Transverse colon (tissue), 4 donors: ENCODE results near the gene ZG16B. TPM values are rescaled to one million over a fixed set of nuclear protein-coding genes. Genes with fewer than 3 reads are reported as not detected.

Source experiments
- DNase-seq: peaks from one replicate; pipeline ENCODE4 v3.0.0-alpha.2; 2019
- H3K27ac ChIP-seq, 4 donors: fragments of 200-600 bp; sonication (generic); 2 replicates each; pipeline ENCODE4 v1.5.1; 2016 to 2018; ENCODE audit warnings: inconsistent platforms in 4 of 4
- H3K27me3 ChIP-seq: fragments of 200-600 bp; sonication (generic); 2 replicates; pipeline ENCODE4 v1.5.1; 2017; ENCODE audit warnings: inconsistent platforms
- H3K36me3 ChIP-seq, 4 donors: fragments of 200-600 bp; sonication (generic); 2 replicates each; pipeline ENCODE4 v1.5.1; 2017 to 2019; ENCODE audit warnings: inconsistent platforms in 4 of 4
- H3K4me1 ChIP-seq, 4 donors: fragments of 200-600 bp; sonication (generic); 2 replicates each; pipeline ENCODE4 v1.5.1; 2017 to 2020; ENCODE audit warnings: inconsistent platforms in 4 of 4
- H3K4me3 ChIP-seq, 4 donors: fragments of 200-600 bp; sonication (generic); 1 replicate in 1 of 4; 2 replicates in 3 of 4; pipeline versions ENCODE4 v1.5.1 to v1.6.1; 2017 to 2019; ENCODE audit warnings: inconsistent platforms in 4 of 4
- H3K9me3 ChIP-seq, 2 donors: fragments of 200-600 bp; sonication (generic); 2 replicates each; pipeline ENCODE4 v1.5.1; 2017 to 2019; ENCODE audit warnings: inconsistent platforms in 2 of 2
- CTCF ChIP-seq, 5 experiments: fragments of 200-600 bp in 3 of 5; fragments of 450-650 bp in 2 of 5; sonication (generic) in 3 of 5; IDR thresholded peaks; 1 replicate in 2 of 5; 2 replicates in 3 of 5; pipeline ENCODE4 v1.5.1; 2016 to 2017; ENCODE audit warnings: antibody characterized with exemption in 5 of 5, inconsistent platforms in 3 of 5, mild to moderate bottlenecking in 2 of 5, moderate library complexity in 1 of 5
- EP300 ChIP-seq: sonication (generic); formaldehyde crosslinking; IDR thresholded peaks from one replicate; pipeline ENCODE4 v1.6.1; 2017; ENCODE audit warnings: antibody characterized with exemption, low read depth
- POLR2A ChIP-seq: fragments of 450-650 bp; IDR thresholded peaks from one replicate; pipeline ENCODE4 v1.6.1; 2016; ENCODE audit warnings: antibody characterized with exemption, mild to moderate bottlenecking, moderate library complexity
- POLR2AphosphoS5 ChIP-seq, 3 donors: sonication (generic); formaldehyde crosslinking; IDR thresholded peaks; one replicate each; pipeline ENCODE4 v1.6.1; 2016; ENCODE audit warnings: antibody characterized with exemption in 3 of 3
- WGBS, 2 donors: methylation state at CpG; one replicate each; pipeline ENCODE4 v1.1.5; 2018; ENCODE audit warnings: low coverage in 1 of 2; 5-methylcytosine and 5-hydroxymethylcytosine counted together
- in situ Hi-C, 4 donors: fragments of 200-750 bp; cut with MboI; loops; one replicate each; pipeline versions ENCODE4 v1.15.0 to v1.15.1; 2017; ENCODE audit warnings: low sequenced_read_pairs in 3 of 4, low pct_ligation_motif_present in 1 of 4, low pct_unique_long_range_greater_than_20kb in 1 of 4
- intact Hi-C: fragments of 100-400 bp; cut with DNase I; formaldehyde crosslinking; loops from one replicate; pipeline ENCODE4 v1.15.1; 2023; ENCODE audit warnings: low total_unique reads
- total RNA-seq, 4 donors: library from RNA; depleted of rRNA; stranded (reverse); fragments of >200 nt; gene quantifications; one replicate each; pipeline ENCODE4 v1.1.0, GENCODE V29; 2016

The ZG16B gene
- total RNA-seq, 4 donors from 2014 or later, result 5.2 to 28.3 (median 15.9) TPM; not detected in 1

DNA sequence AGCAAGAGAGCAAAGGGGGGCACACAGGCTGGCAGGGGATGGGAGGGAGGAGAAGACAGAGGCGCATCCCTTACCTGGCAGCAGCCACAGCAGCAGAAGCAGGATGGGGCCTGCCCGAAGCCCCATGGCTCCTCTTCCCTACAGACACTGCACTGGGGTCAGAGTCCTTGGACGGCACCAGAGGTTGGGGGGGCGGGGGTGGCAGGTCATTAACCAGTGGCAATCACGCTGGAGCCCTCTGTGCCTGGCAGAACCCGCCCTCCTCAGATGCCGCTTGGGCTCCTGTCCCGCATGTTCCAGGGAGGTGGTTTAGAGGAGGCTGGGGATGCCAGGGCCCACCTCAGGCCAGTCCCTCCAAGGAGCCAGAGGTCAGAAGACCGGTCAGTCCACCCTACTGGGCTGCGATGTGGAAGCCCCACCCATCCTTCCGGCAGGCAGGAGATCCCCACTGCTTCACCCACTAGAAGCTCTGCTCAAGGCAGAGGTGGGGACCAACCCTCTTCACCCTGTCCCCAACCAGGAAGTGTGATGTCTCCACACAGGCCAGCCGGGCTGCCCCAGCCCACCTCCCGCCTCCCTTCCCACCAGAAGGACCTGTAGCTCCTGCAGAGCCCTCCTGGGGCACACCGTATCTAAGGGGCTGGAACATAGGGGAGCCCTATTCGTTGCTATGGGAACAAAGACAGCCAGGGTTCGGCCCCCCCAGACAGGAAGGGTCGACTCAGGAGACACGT lies 11.7 kb downstream of the ZG16B start:
- WGBS, 2 donors, result 73% methylated on average over 16 of the region's 18 CpGs; no CpG with 5 or more reads in 1 of the 2 donors
- Histone ChIP-seq H3K36me3 (no peaks in the 10 kb centered on the region), H3K27me3 (no peaks in the 10 kb centered on the region), H3K9me3 (no peaks in the 10 kb centered on the region), H3K4me1 (peaks cover 0 to 9% (median 4%) of the 10 kb centered on the region in 4 donors), H3K27ac (peak overlapping the region in 1 of 4 donors; percentile 14), H3K4me3 (peak overlapping the region in 1 of 4 donors; percentile 23)
- intact Hi-C loops, result no loop called here
- no peak for DNase-seq
- in situ Hi-C loops, result no loop called here
- TF ChIP-seq POLR2AphosphoS5 (IDR thresholded peaks at IDR 0.05) (no peak), EP300 (no peak), POLR2A (no peak), CTCF (IDR thresholded peaks at IDR 0.05) (no peak)

DNA sequence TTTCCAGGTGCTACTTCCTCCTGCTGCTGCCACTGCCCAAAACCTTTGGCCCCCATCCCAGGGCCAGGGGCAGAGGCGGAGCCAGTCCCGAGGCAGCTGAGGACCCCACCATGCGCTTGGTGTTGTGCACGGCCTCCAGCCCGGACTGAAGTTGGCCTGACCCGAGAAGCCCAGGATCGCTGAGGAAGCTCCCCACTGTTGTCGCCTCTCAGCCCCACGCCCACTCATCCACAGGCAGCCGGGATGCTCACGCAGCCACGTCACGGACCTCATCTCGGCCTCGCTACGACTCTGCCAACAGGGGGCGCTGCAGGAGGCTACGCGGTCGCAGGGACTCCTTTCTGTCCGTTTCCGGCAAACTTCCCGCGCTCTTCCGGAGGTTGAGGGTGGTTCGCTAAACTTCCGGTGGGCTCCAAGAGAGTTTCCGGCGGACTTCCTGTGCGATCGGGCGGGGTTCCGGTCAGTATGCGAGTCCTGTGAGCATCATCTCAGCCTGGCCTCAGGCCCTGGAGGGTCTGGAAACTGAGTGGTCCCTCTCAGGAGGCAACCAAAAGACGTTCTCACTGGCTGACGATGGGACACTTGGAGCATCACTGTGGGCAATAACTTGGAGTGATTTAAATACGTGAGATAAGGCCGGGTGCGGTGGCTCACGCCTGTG lies 12.4 kb downstream of the ZG16B start:
- peak; percentile 25 to 47 (median 31) for TF ChIP-seq CTCF (IDR thresholded peaks at IDR 0.05)
- no peak for TF ChIP-seq EP300
- TF ChIP-seq POLR2AphosphoS5 (IDR thresholded peaks at IDR 0.05), result no peak
- TF ChIP-seq POLR2A, result no peak
- WGBS, 2 donors, result 64% methylated on average over 13 of the region's 40 CpGs; no CpG with 5 or more reads in 1 of the 2 donors
- intact Hi-C loops (no loop called here), in situ Hi-C loops (no loop called here)
- Histone ChIP-seq H3K4me1 (peaks cover 0 to 9% (median 4%) of the 10 kb centered on the region in 4 donors), H3K27me3 (no peaks in the 10 kb centered on the region), H3K27ac (peak overlapping the region in 1 of 4 donors; percentile 14), H3K36me3 (no peaks in the 10 kb centered on the region), H3K9me3 (no peaks in the 10 kb centered on the region), H3K4me3 (peak overlapping the region in 1 of 4 donors; percentile 23)
- peak; percentile 52 for DNase-seq

GRCh38 chr16:2843526-2843925 lies 13.4 kb downstream of the ZG16B start:
- Histone ChIP-seq H3K36me3 (no peaks in the 10 kb centered on the region), H3K27me3 (peaks cover 10% of the 10 kb centered on the region), H3K9me3 (no peaks in the 10 kb centered on the region), H3K4me3 (no peak overlapping the region), H3K4me1 (peaks cover 0 to 9% (median 4%) of the 10 kb centered on the region in 4 donors), H3K27ac (no peak overlapping the region)
- in situ Hi-C loops (no loop called here), intact Hi-C loops (no loop called here)
- WGBS, 2 donors, result 67 to 86% methylated on average over 1 to 8 of the region's 8 CpGs
- no peak for DNase-seq
- TF ChIP-seq POLR2A (no peak), CTCF (IDR thresholded peaks at IDR 0.05) (no peak), EP300 (no peak), POLR2AphosphoS5 (IDR thresholded peaks at IDR 0.05) (no peak)

DNA sequence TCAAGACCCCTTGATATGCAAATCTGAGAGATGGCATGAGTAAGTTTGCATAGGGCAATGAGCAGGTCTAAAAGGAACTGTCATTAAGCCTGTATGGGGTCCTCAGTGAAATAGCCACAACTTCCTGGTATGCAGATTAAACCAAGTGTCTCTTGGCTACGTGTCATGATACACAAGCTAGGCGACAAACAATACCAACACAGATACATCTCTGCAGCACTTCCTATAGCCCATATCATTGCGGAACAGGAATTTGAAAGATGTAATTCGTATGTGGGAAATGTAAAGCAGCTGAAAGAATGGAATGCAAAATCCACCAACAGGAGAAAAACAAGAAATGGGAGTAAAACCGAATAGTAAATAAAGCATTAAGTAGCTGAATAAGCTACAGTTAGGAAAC lies 15.0 kb downstream of the ZG16B start:
- in situ Hi-C loops (no loop called here), intact Hi-C loops (no loop called here)
- H3K27ac ChIP-seq, result no peak overlapping the region
- H3K4me3 ChIP-seq, result no peak overlapping the region
- H3K36me3 ChIP-seq, result no peaks in the 10 kb centered on the region
- peaks cover 25% of the 10 kb centered on the region for H3K27me3 ChIP-seq
- TF ChIP-seq POLR2AphosphoS5 (IDR thresholded peaks at IDR 0.05), result no peak
- no peak for TF ChIP-seq CTCF (IDR thresholded peaks at IDR 0.05)
- no peak for TF ChIP-seq POLR2A
- TF ChIP-seq EP300, result no peak
- H3K9me3 ChIP-seq, result no peaks in the 10 kb centered on the region
- DNase-seq, result no peak
- peaks cover 0 to 9% (median 4%) of the 10 kb centered on the region in 4 donors for H3K4me1 ChIP-seq
- 78 to 87% methylated on average over 4 to 5 of the region's 5 CpGs for WGBS, 2 donors
